Esophagus muscularis mucosa (tissue), 3 donors: ENCODE results near the gene NLK.

ENCODE experiments used
- POLR2A ChIP-seq: fragments of 450-650 bp; IDR thresholded peaks from one replicate; pipeline ENCODE4 v1.6.1; 2017; ENCODE audit warnings: antibody characterized with exemption, moderate library complexity, mild to moderate bottlenecking, low read depth
- POLR2AphosphoS5 ChIP-seq, 2 donors: sonication (generic); formaldehyde crosslinking; IDR thresholded peaks; one replicate each; pipeline ENCODE4 v1.6.1; 2017; ENCODE audit warnings: antibody characterized with exemption in 2 of 2
- TF ChIP-seq, protein P1 (sequence below), 3 experiments: fragments of 200-600 bp in 2 of 3; fragments of 450-650 bp in 1 of 3; sonication (generic) in 2 of 3; IDR thresholded peaks; one replicate each; pipeline ENCODE4 v1.5.1; 2017 to 2019; ENCODE audit warnings: antibody characterized with exemption in 3 of 3, mild to moderate bottlenecking in 2 of 3, moderate library complexity in 1 of 3

DNA sequence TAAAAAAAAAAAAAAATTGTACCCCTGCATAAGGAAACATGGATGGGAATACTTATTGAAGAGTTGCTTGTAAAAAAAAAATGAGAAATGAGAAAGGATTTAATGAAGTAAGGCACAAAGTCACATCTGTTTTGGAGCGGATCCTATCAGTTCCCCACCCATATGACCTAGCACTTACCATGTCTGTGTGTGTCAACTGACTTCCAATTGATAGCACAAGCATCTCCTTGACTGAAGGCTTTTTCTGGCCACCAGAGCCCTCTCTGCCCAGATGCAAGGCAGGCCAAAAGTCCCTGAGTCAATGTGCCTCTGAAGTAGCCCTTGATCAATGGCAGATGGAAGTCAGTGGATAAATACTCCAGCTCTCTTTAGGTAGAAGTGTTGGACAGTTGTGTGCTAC is 13.4 kb upstream of the NLK start:
- TF ChIP-seq, protein P1, sequence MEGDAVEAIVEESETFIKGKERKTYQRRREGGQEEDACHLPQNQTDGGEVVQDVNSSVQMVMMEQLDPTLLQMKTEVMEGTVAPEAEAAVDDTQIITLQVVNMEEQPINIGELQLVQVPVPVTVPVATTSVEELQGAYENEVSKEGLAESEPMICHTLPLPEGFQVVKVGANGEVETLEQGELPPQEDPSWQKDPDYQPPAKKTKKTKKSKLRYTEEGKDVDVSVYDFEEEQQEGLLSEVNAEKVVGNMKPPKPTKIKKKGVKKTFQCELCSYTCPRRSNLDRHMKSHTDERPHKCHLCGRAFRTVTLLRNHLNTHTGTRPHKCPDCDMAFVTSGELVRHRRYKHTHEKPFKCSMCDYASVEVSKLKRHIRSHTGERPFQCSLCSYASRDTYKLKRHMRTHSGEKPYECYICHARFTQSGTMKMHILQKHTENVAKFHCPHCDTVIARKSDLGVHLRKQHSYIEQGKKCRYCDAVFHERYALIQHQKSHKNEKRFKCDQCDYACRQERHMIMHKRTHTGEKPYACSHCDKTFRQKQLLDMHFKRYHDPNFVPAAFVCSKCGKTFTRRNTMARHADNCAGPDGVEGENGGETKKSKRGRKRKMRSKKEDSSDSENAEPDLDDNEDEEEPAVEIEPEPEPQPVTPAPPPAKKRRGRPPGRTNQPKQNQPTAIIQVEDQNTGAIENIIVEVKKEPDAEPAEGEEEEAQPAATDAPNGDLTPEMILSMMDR (IDR thresholded peaks at IDR 0.05): no peak
- TF ChIP-seq POLR2A (no peak), POLR2AphosphoS5 (IDR thresholded peaks at IDR 0.05) (no peak)
